A673 (cell line): ENCODE results near the gene BATF. TPM values are rescaled to one million over a fixed set of nuclear protein-coding genes. Genes with fewer than 3 reads are reported as not detected.

Experiments
- BruUV-seq: library from RNA; stranded (reverse); fragments of 400-500 nt; replicated peaks from 2 replicates; lab custom pipeline; 2021; lab: Mats Ljungman, UMichigan
- CTCF ChIA-PET: fragments of 300-600 bp; sonication (Branson Sonifier 250); formaldehyde crosslinking; loops from one replicate; lab custom pipeline; 2022; ENCODE audit warnings: antibody characterized with exemption; lab: Charles Lee
- POLR2A ChIA-PET: fragments of 300-600 bp; sonication (Branson Sonifier 250); formaldehyde crosslinking; loops from one replicate; lab custom pipeline; 2022; ENCODE audit warnings: antibody characterized with exemption; ENCODE audit not compliant: low non-redundant PET; lab: Charles Lee
- DNase-seq: peaks from one replicate; pipeline ENCODE4 v3.0.0-alpha.2; 2015; ENCODE audit warnings: low spot score
- H3K27ac ChIP-seq: fragments of 200-600 bp; sonication (generic); 2 replicates; pipeline ENCODE4 v1.5.1; 2016; ENCODE audit warnings: mixed run types, low read depth, mild to moderate bottlenecking, mixed read lengths, antibody characterized with exemption, low read length; ENCODE audit not compliant: poor library complexity, severe bottlenecking
- H3K27me3 ChIP-seq: fragments of 200-600 bp; sonication (generic); replicated peaks from 2 replicates; pipeline ENCODE4 v1.6.1; 2017; ENCODE audit warnings: mixed run types, low read depth, mild to moderate bottlenecking, mixed read lengths, antibody characterized with exemption, low read length; ENCODE audit not compliant: insufficient read depth, poor library complexity
- H3K36me3 ChIP-seq: fragments of 200-600 bp; sonication (generic); 2 replicates; pipeline ENCODE4 v1.6.1; 2016; ENCODE audit warnings: mixed run types, mild to moderate bottlenecking, mixed read lengths, antibody characterized with exemption, low read length; ENCODE audit not compliant: insufficient read depth, poor library complexity, severe bottlenecking
- H3K4me1 ChIP-seq: fragments of 200-600 bp; sonication (generic); 2 replicates; pipeline ENCODE4 v1.6.1; 2017; ENCODE audit warnings: mixed run types, mild to moderate bottlenecking, mixed read lengths, antibody characterized with exemption, low read length; ENCODE audit not compliant: insufficient read depth, poor library complexity, severe bottlenecking
- H3K4me3 ChIP-seq: fragments of 200-600 bp; sonication (generic); 2 replicates; pipeline ENCODE4 v1.5.1; 2016; ENCODE audit warnings: low read depth, mixed run types, mild to moderate bottlenecking, mixed read lengths, low read length; ENCODE audit not compliant: poor library complexity, severe bottlenecking
- H3K9me3 ChIP-seq: fragments of 200-600 bp; sonication (generic); 2 replicates; pipeline ENCODE4 v1.6.1; 2016; ENCODE audit warnings: mixed run types, low read depth, mild to moderate bottlenecking, mixed read lengths, antibody characterized with exemption, low read length; ENCODE audit not compliant: poor library complexity, severe bottlenecking
- CTCF ChIP-seq: fragments of 300-800, 200-600 bp; sonication (generic); conservative IDR thresholded peaks from 2 replicates; pipeline ENCODE4 v1.5.1; 2017; ENCODE audit warnings: low read depth, mild to moderate bottlenecking, antibody characterized with exemption, low read length, moderate library complexity, mixed read lengths
- EZH2 ChIP-seq: fragments of 200-600 bp; sonication (generic); IDR thresholded peaks from 2 replicates; pipeline ENCODE4 v1.6.1; 2017; ENCODE audit warnings: borderline replicate concordance, low read depth, mild to moderate bottlenecking, mixed read lengths, antibody characterized with exemption, low read length; ENCODE audit not compliant: poor library complexity, severe bottlenecking
- intact Hi-C: fragments of 100-400 bp; cut with micrococcal nuclease; formaldehyde crosslinking; loops from one replicate; pipeline ENCODE4 v1.10.0; 2022; ENCODE audit not compliant: unreplicated experiment
- total RNA-seq: library from RNA; stranded (reverse); gene quantifications from 2 replicates; pipeline ENCODE4 v1.2.3, GENCODE V29; 2021

The BATF gene
- total RNA-seq, 1 experiment from 2014 or later: not detected

- intact Hi-C loops: no loop called here
- POLR2A ChIA-PET: no interaction called here
Measured at GRCh38 chr14:75515629-75515996, 6.7 kb upstream of the BATF start.

GRCh38 chr14:75518625-75519024, 3.6 kb upstream of the BATF start:
- CTCF ChIA-PET: interaction anchor here (0.6 kb wide), 1 partner anchor 35 kb away, joined by 6 read pairs; no protein-coding TSS in a partner anchor
- Histone ChIP-seq H3K4me1 (no peaks in the 10 kb centered on the region), H3K9me3 (no peaks in the 10 kb centered on the region), H3K27me3 (no peaks in the 10 kb centered on the region), H3K36me3 (no peaks in the 10 kb centered on the region), H3K4me3 (no peak overlapping the region), H3K27ac (no peak overlapping the region)
- peak; percentile 47 for TF ChIP-seq CTCF
- TF ChIP-seq EZH2: no peak
- DNase-seq: peak; percentile 23
- POLR2A ChIA-PET: no interaction called here
- BruUV-seq: no TSS peak
- intact Hi-C loops: no loop called here

More at GRCh38 chr14:75515629-75515996, 6.7 kb upstream of the BATF start:
- CTCF ChIA-PET: no interaction called here
- H3K27me3 ChIP-seq: no peaks in the 10 kb centered on the region
- no peak overlapping the region for H3K4me3 ChIP-seq
- H3K9me3 ChIP-seq: no peaks in the 10 kb centered on the region
- H3K4me1 ChIP-seq: no peaks in the 10 kb centered on the region
- H3K36me3 ChIP-seq: no peaks in the 10 kb centered on the region
- no peak overlapping the region for H3K27ac ChIP-seq
- TF ChIP-seq CTCF: no peak
- no peak for TF ChIP-seq EZH2
- no TSS peak for BruUV-seq
- DNase-seq: no peak

GRCh38 chr14:75519394-75519793, 2.9 kb upstream of the BATF start:
- ChIA-PET POLR2A (no interaction called here), CTCF (no interaction called here)

More at GRCh38 chr14:75519394-75519793, 2.9 kb upstream of the BATF start:
- Histone ChIP-seq H3K4me1 (no peaks in the 10 kb centered on the region), H3K27me3 (no peaks in the 10 kb centered on the region), H3K27ac (no peak overlapping the region), H3K36me3 (no peaks in the 10 kb centered on the region), H3K4me3 (no peak overlapping the region), H3K9me3 (no peaks in the 10 kb centered on the region)
- TF ChIP-seq CTCF: no peak
- no peak for TF ChIP-seq EZH2
- intact Hi-C loops: no loop called here
- BruUV-seq: no TSS peak
- no peak for DNase-seq
